Measurements from ENCODE around the gene COL20A1. TPM values are rescaled to one million over a fixed set of nuclear protein-coding genes. Genes with fewer than 3 reads are reported as not detected.
"Not testable (repeated sequence)": the region's sequence is repeated elsewhere in the genome, so short reads cannot be mapped to it uniquely, and the experiment has no call there.

COL20A1 gene
- total RNA-seq, 2 experiments from 2014 or later: not detected

- H3K9me3 Mint-ChIP-seq (ENCODE audit: insufficient read depth); POLR2A ChIA-PET; H3K27ac Mint-ChIP-seq; H3K4me3 Mint-ChIP-seq; H3K36me3 Mint-ChIP-seq (ENCODE audit: low read depth); ATAC-seq; DNase-seq; CTCF ChIA-PET; H3K27me3 Mint-ChIP-seq (ENCODE audit: low read depth); H3K4me1 Mint-ChIP-seq (ENCODE audit: low read depth): not testable (repeated sequence)
These were observed 47.2 kb downstream of the COL20A1 start for GRCh38 chr20:63340158-63340688.

DNA sequence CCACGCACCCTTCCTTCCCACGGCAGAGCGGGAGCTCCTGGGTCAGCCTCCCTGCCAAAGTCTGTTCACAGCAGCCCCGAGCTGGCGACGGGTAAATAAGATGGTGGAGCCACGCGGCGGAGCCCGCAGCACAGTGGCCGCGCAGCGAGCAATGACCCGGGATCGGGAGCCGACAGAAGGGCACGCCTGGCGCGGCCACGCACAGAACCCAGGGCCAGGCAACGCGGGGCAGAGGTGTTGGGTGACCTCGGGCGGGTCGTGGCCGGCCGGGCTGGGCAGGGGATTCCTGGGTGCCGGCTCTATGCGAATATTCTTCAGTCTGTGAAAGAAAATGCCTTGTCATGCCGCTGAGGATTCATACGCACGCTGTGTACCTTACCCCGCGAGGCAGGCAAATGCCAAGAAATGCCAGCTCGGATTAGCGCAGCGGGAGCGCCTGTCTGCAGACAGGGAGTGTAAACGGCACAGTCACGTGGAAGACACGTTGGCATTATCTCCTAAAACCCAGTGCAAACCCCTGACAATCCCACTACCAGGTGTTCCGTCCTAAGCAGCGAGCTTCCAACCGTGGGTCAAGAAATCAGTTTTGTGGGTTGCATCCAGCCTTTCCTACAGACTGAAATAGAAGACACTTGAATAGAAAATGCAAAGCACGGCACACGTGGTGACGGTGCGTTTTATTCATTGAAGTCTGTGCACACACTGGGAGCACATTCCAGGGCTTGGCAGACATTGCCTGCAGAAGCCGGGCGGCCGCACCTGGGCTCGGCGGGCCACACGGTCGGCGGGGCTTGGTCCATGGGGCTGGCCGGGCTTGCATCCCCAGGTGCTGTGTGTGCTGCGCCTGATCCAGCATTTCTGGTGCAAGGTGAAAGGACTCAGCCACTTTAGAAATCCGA is 49.8 kb downstream of the COL20A1 start:
- no peak overlapping the region for H3K4me3 Mint-ChIP-seq
- POLR2A ChIA-PET: no interaction called here
- DNase-seq (no peak), ATAC-seq (no peak)
- H3K4me1 Mint-ChIP-seq (ENCODE audit: low read depth): no peaks in the 10 kb centered on the region
- CTCF ChIA-PET: no interaction called here
- no peaks in the 10 kb centered on the region for H3K36me3 Mint-ChIP-seq (ENCODE audit: low read depth)
- H3K9me3 Mint-ChIP-seq (ENCODE audit: insufficient read depth): no peaks in the 10 kb centered on the region
- peaks cover 5% of the 10 kb centered on the region for H3K27me3 Mint-ChIP-seq (ENCODE audit: low read depth)
- H3K27ac Mint-ChIP-seq: no peak overlapping the region

- no peaks in the 10 kb centered on the region for H3K27me3 Mint-ChIP-seq (ENCODE audit: low read depth)
- H3K4me3 Mint-ChIP-seq: no peak overlapping the region
- DNase-seq (no peak), ATAC-seq (no peak)
- ChIA-PET POLR2A (no interaction called here), CTCF (no interaction called here)
- H3K36me3 Mint-ChIP-seq (ENCODE audit: low read depth): no peaks in the 10 kb centered on the region
- no peaks in the 10 kb centered on the region for H3K9me3 Mint-ChIP-seq (ENCODE audit: insufficient read depth)
- H3K27ac Mint-ChIP-seq: no peak overlapping the region
- H3K4me1 Mint-ChIP-seq (ENCODE audit: low read depth): no peaks in the 10 kb centered on the region
These were observed 50.8 kb downstream of the COL20A1 start for GRCh38 chr20:63343460-63344445.

- ChIA-PET POLR2A (no interaction called here), CTCF (no interaction called here)
- H3K4me3 Mint-ChIP-seq: no peak overlapping the region
- H3K27me3 Mint-ChIP-seq (ENCODE audit: low read depth): no peaks in the 10 kb centered on the region
- H3K36me3 Mint-ChIP-seq (ENCODE audit: low read depth): no peaks in the 10 kb centered on the region
- no peaks in the 10 kb centered on the region for H3K4me1 Mint-ChIP-seq (ENCODE audit: low read depth)
- no peak overlapping the region for H3K27ac Mint-ChIP-seq
- no peak for DNase-seq
- no peaks in the 10 kb centered on the region for H3K9me3 Mint-ChIP-seq (ENCODE audit: insufficient read depth)
- no peak for ATAC-seq
These were observed 51.8 kb downstream of the COL20A1 start for GRCh38 chr20:63344616-63345327.

DNA sequence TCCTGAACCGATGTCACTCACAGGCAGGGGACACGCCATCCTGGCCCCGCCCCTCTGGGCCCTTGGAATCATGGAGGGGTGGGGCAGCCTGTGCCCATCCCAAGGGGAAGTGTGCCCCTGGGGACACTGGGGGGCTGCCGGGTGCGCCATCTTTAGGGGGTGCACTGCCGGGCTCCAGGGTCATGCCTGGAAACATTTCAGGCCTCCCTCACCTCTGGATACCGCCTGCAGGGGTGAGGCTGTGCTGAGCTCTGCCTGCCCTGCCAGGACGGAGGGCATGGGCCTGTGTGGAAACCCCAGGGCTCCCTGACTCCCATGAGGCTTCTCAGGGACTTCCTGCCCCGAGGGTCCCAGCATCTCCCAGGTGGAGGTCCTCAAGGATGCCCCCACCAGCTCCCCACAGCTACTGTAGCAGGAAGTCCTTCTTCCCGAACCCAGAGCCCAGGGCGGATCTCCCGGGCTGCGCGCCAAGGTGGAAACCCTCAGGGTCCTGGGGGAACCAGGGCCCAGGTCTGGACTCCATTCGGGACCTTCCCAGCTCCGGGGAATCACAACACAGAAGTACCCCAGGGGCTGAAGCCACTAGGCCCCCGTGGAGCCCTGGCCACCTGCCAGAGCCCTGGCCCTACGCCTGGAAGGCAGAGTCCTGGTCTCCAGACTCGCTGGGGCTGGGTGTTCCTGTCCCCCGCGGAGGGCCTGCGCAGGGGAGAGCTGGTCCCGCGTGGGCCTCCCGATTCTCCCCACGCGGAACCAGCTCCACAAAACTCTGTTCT is 52.5 kb downstream of the COL20A1 start:
- ChIA-PET CTCF (no interaction called here), POLR2A (interaction anchor here (0.6 kb wide), 2 partner anchors 15 to 97 kb away, joined by 3 read pairs; no protein-coding TSS in a partner anchor)
- Mint-ChIP-seq H3K4me1 (ENCODE audit: low read depth) (no peaks in the 10 kb centered on the region), H3K27ac (no peak overlapping the region), H3K4me3 (no peak overlapping the region), H3K27me3 (ENCODE audit: low read depth) (no peaks in the 10 kb centered on the region), H3K9me3 (ENCODE audit: insufficient read depth) (no peaks in the 10 kb centered on the region), H3K36me3 (ENCODE audit: low read depth) (no peaks in the 10 kb centered on the region)
- ATAC-seq (no peak), DNase-seq (no peak)

DNA sequence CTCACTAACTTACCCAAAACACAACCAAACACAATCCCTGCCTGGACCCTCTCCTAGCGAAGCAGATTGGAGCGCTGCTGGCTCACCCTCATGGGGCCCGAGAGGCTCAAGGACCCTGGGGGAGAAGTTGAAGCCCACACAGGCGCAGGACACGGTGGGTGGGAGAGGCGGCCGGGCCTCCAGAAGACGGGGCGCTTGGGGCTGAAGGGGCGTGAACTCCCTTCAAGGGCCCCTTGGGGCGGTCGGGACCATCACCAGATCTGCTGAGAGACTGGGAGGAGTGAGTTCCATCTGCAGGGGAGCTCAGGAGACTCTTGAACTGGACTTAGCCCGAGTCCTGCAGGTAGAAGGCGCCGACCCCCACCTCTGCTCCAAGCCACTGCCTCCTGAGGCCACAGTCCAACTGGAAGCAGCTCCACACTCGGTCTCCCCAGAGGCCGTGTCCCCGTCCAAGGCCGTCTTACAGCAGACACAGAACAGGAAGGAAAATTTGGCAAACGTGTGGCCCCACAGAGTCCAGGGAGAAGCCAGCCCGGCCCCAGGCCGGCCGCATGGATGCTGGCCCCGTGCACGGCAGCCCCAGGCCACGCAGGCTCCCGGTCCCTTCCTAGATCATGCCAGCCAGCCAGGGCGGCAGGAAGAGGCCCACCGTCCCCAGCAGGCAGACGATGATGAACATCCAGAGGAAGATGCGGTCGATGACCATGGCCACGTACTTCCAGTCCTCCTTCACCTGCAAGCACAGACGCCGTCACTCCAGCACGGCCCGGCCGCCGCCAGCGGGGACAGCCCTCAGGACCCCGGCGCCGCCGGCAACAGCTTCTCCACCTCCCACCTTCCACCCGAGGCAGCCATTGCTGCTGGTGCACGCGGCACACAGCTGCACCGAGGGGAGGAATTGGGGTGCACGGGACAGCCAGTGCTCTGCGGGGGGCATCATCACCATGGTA is 53.4 kb downstream of the COL20A1 start:
- Mint-ChIP-seq H3K9me3 (ENCODE audit: insufficient read depth) (no peaks in the 10 kb centered on the region), H3K4me3 (no peak overlapping the region), H3K4me1 (ENCODE audit: low read depth) (no peaks in the 10 kb centered on the region), H3K36me3 (ENCODE audit: low read depth) (no peaks in the 10 kb centered on the region), H3K27me3 (ENCODE audit: low read depth) (no peaks in the 10 kb centered on the region), H3K27ac (no peak overlapping the region)
- no peak for DNase-seq
- ChIA-PET CTCF (no interaction called here), POLR2A (interaction anchor here (0.6 kb wide), 1 partner anchor 16 kb away, joined by 3 read pairs; no protein-coding TSS in a partner anchor)
- ATAC-seq: no peak

DNA sequence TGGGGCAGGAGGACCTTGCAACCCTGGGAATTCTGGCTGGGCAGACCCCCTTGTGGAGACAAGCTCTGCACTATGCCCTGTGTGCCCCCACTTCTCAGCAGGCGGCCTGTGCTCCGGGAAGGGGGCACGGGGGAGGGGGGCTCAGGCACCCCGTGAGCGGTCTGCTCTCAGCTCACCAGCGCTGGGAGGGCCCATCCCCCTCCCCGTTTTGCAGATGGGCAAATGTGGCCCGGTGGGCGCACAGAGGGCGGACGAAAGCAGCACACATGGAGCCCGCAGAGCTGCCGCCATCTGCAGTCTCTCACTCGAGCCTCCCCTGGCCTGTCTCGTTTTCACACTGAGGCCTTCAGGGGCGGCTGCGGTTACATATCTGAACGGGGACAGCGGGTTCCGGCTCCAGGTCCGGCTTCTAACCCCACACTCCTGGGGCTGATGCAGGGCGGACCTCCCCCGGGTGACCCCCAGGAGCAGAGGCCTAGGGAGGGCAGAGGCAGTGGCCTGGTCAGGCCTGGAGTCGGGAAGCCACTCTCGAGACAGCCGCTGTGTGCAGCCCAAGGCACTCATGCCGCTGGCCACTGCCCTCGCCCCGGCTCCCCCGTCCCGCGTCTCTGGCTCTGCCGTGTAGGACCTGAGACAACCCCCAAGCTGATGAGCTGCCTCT is 54.2 kb downstream of the COL20A1 start:
- Mint-ChIP-seq H3K4me1 (ENCODE audit: low read depth) (no peaks in the 10 kb centered on the region), H3K36me3 (ENCODE audit: low read depth) (no peaks in the 10 kb centered on the region), H3K27me3 (ENCODE audit: low read depth) (no peaks in the 10 kb centered on the region), H3K4me3 (no peak overlapping the region), H3K27ac (no peak overlapping the region), H3K9me3 (ENCODE audit: insufficient read depth) (no peaks in the 10 kb centered on the region)
- DNase-seq (no peak), ATAC-seq (no peak)
- ChIA-PET POLR2A (no interaction called here), CTCF (no interaction called here)

- no peaks in the 10 kb centered on the region for H3K9me3 Mint-ChIP-seq (ENCODE audit: insufficient read depth)
- ChIA-PET POLR2A (no interaction called here), CTCF (no interaction called here)
- H3K27me3 Mint-ChIP-seq (ENCODE audit: low read depth): no peaks in the 10 kb centered on the region
- H3K4me1 Mint-ChIP-seq (ENCODE audit: low read depth): no peaks in the 10 kb centered on the region
- no peaks in the 10 kb centered on the region for H3K36me3 Mint-ChIP-seq (ENCODE audit: low read depth)
- no peak overlapping the region for H3K4me3 Mint-ChIP-seq
- no peak for DNase-seq
- ATAC-seq: no peak
- no peak overlapping the region for H3K27ac Mint-ChIP-seq
These were observed 55.2 kb downstream of the COL20A1 start for GRCh38 chr20:63347950-63348827.

DNA sequence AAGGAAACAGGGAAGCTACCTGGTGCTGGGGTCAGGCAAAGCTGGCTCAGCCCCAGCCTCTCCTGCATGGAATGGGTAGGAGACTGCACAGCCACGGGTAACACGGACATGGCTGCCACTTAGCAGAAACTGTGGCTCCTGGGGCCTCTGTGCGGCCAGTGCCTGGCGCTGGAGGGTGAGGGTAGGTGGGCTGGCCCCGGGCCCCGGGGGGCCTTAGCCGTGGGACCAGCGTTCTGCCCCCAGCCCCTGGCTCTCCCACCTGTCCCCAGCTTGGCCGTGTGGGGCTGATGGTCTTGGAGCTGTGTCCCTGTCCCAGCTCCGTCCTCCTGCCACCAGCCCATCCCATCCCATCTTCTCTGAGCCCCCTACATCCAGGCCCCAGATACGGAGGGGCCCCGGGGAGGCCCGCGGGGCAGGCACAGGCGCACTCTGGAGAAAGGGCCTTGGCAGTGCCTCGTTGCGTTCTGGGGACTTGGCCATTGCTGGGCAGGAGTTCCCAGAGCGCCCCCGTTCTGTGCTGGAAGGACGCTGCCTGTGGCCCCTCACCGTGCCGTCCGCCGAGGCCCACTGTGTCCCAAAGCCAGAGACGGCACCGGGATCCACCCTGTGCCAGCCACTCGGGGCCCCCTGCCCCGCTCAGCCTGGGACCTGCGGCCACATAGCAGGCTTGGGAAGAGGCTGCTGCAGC is 56.0 kb downstream of the COL20A1 start:
- Mint-ChIP-seq H3K4me1 (ENCODE audit: low read depth) (no peaks in the 10 kb centered on the region), H3K4me3 (no peak overlapping the region), H3K27me3 (ENCODE audit: low read depth) (no peaks in the 10 kb centered on the region), H3K27ac (no peak overlapping the region), H3K36me3 (ENCODE audit: low read depth) (no peaks in the 10 kb centered on the region), H3K9me3 (ENCODE audit: insufficient read depth) (no peaks in the 10 kb centered on the region)
- POLR2A ChIA-PET: no interaction called here
- ATAC-seq (no peak), DNase-seq (no peak)
- CTCF ChIA-PET: no interaction called here
